Stimulated activated CD4-positive, alpha-beta T cell treated with anti-CD3 and anti-CD28 coated beads, Interleukin-2, amount 100 ng/mL, for 48 hours (primary cell): Measurements from ENCODE around the gene NCS1.

ENCODE experiments used
- DNase-seq, 2 donors: peaks; one replicate each; pipeline ENCODE4 v3.0.0-alpha.2; 2020

NCS1 gene

GRCh38 chr9:130172161-130172857, at the start of gene NCS1:
NCS1 (plus strand) TSS chr9:130172404; CDS start chr9:130172664, 260 bp downstream.
- DNase-seq: peak; percentile 39 to 45

- DNase-seq: no peak
These were observed 49.7 kb upstream of the NCS1 start for GRCh38 chr9:130122456-130122855.

GRCh38 chr9:130124085-130124860, 47.9 kb upstream of the NCS1 start:
- DNase-seq: no peak

- no peak for DNase-seq
These were observed 45.3 kb upstream of the NCS1 start for GRCh38 chr9:130126721-130127433.

- peak; percentile 47 to 57 for DNase-seq
These were observed 44.0 kb upstream of the NCS1 start for GRCh38 chr9:130128251-130128650.

GRCh38 chr9:130128733-130129431, 43.3 kb upstream of the NCS1 start:
- DNase-seq: peak; percentile 38 to 39

GRCh38 chr9:130129432-130130061, 42.7 kb upstream of the NCS1 start:
- no peak for DNase-seq

GRCh38 chr9:130132746-130133145, 39.5 kb upstream of the NCS1 start:
- DNase-seq: no peak

GRCh38 chr9:130137081-130137640, 35.0 kb upstream of the NCS1 start:
- DNase-seq: no peak

- no peak for DNase-seq
These were observed 34.5 kb upstream of the NCS1 start for GRCh38 chr9:130137641-130138081.

- no peak for DNase-seq
These were observed 34.0 kb upstream of the NCS1 start for GRCh38 chr9:130138171-130138653.

- no peak for DNase-seq
These were observed 33.4 kb upstream of the NCS1 start for GRCh38 chr9:130138791-130139190.

- no peak for DNase-seq
These were observed 33.0 kb upstream of the NCS1 start for GRCh38 chr9:130139251-130139650.

- DNase-seq: peak in 1 of 2 donors; percentile 15
These were observed 31.5 kb upstream of the NCS1 start for GRCh38 chr9:130140706-130141105.

GRCh38 chr9:130142056-130142455, 30.1 kb upstream of the NCS1 start:
- DNase-seq: no peak

GRCh38 chr9:130142641-130143040, 29.6 kb upstream of the NCS1 start:
- DNase-seq: no peak

- no peak for DNase-seq
These were observed 28.8 kb upstream of the NCS1 start for GRCh38 chr9:130143279-130143893.

GRCh38 chr9:130143958-130144366, 28.2 kb upstream of the NCS1 start:
- DNase-seq: no peak

GRCh38 chr9:130144703-130145102, 27.5 kb upstream of the NCS1 start:
- DNase-seq: no peak

GRCh38 chr9:130145658-130146057, 26.5 kb upstream of the NCS1 start:
- DNase-seq: no peak

- no peak for DNase-seq
These were observed 25.0 kb upstream of the NCS1 start for GRCh38 chr9:130147198-130147597.
